Neural progenitor cell (in vitro differentiated cells): ENCODE data around the gene ARSD.

Experiments
- EZH2 ChIP-seq: fragments of 200-600 bp; sonication (generic); IDR thresholded peaks from 2 replicates; pipeline ENCODE4 v1.6.1; 2017; ENCODE audit warnings: antibody characterized with exemption, mild to moderate bottlenecking, moderate library complexity
- TF ChIP-seq, protein P1 (sequence below): fragments of 200-600 bp; sonication (generic); IDR thresholded peaks from 2 replicates; pipeline ENCODE4 v1.5.1; 2017; ENCODE audit warnings: antibody characterized with exemption, mild to moderate bottlenecking

DNA sequence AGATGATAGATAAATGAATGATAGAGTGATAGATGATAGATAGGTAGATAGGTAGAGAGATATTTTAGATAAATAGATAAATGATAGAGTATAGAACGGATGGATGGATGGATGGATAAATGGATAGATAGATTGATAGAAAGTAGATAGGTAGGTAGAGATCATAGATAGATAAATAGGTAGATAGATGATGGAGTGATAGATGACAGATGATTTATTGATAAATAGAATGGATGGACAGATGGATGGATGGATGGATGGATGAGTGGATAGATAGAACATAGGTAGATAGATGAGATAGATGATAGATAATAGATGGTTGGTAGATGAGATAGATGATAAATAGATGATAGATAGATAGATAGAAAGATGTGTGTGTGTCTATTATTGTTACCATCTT is 49.5 kb downstream of the ARSD start:
- TF ChIP-seq, protein P1, sequence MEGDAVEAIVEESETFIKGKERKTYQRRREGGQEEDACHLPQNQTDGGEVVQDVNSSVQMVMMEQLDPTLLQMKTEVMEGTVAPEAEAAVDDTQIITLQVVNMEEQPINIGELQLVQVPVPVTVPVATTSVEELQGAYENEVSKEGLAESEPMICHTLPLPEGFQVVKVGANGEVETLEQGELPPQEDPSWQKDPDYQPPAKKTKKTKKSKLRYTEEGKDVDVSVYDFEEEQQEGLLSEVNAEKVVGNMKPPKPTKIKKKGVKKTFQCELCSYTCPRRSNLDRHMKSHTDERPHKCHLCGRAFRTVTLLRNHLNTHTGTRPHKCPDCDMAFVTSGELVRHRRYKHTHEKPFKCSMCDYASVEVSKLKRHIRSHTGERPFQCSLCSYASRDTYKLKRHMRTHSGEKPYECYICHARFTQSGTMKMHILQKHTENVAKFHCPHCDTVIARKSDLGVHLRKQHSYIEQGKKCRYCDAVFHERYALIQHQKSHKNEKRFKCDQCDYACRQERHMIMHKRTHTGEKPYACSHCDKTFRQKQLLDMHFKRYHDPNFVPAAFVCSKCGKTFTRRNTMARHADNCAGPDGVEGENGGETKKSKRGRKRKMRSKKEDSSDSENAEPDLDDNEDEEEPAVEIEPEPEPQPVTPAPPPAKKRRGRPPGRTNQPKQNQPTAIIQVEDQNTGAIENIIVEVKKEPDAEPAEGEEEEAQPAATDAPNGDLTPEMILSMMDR, result no peak
- no peak for TF ChIP-seq EZH2
